BE2C (cell line): ENCODE measurements around the gene CFAP77.

ENCODE experiments used
- DNase-seq: peaks from one replicate; pipeline ENCODE4 v3.0.0-alpha.2; 2020
- H3K27me3 ChIP-seq: fragments of 250-450 bp; sonication (Bioruptor Pico); 2 replicates; pipeline ENCODE4 v1.5.1; 2020; ENCODE audit warnings: mild to moderate bottlenecking
- H3K36me3 ChIP-seq: fragments of 250-450 bp; sonication (Bioruptor Pico); 2 replicates; pipeline ENCODE4 v1.5.1; 2020; ENCODE audit warnings: mild to moderate bottlenecking
- H3K4me1 ChIP-seq: fragments of 250-450 bp; sonication (Bioruptor Pico); 2 replicates; pipeline ENCODE4 v1.5.1; 2020
- H3K4me3 ChIP-seq: 2 replicates; pipeline ENCODE4 v1.5.1; 2011; ENCODE audit warnings: low read depth, low read length
- H3K9me3 ChIP-seq: fragments of 250-450 bp; sonication (Bioruptor Pico); 2 replicates; pipeline ENCODE4 v1.5.1; 2020
- TF ChIP-seq, protein P1 (sequence below): IDR thresholded peaks from 2 replicates; pipeline ENCODE4 v1.5.1; 2012; ENCODE audit warnings: mild to moderate bottlenecking, low read depth, low read length

CFAP77 gene

DNA sequence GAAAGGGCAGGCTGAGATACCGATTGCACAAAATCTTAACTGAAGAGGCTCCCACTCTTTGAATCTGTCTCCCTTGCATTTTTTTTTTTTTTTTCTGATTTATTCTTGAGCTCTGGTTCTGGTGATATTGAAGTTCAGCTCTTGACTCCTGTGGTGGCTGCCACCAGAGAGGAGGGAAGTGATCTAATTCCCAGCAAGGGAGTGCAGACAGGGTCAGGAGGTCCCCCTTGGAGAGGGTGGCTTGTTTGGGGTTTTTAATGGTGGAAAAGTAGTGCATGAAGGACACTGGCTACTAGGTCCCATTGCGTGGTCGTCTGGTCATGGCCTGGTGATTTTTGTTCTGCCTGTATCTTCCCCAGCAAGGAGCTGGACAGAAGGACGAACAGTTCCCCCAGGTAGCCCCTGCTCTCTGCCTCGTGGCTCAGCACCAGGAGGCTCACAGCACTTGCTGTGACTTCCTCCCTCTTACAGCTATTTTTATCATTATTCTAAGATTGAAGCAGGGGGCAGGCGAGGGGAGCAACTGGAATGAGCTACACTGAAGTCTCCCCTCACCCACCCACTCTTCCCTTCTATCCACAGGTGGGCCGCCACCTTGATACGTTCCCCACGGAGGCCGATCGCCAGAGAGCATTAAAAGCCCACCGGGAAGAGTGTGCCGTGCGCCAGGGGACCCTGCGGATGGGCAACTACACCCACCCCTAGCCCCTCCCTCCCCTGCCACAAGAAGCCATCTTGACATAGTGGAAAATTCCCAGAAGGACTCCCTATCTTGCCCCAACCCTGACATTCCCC is 162.0 kb downstream of the CFAP77 start:
- H3K9me3 ChIP-seq = no peaks in the 10 kb centered on the region
- no peak for DNase-seq
- TF ChIP-seq, protein P1, sequence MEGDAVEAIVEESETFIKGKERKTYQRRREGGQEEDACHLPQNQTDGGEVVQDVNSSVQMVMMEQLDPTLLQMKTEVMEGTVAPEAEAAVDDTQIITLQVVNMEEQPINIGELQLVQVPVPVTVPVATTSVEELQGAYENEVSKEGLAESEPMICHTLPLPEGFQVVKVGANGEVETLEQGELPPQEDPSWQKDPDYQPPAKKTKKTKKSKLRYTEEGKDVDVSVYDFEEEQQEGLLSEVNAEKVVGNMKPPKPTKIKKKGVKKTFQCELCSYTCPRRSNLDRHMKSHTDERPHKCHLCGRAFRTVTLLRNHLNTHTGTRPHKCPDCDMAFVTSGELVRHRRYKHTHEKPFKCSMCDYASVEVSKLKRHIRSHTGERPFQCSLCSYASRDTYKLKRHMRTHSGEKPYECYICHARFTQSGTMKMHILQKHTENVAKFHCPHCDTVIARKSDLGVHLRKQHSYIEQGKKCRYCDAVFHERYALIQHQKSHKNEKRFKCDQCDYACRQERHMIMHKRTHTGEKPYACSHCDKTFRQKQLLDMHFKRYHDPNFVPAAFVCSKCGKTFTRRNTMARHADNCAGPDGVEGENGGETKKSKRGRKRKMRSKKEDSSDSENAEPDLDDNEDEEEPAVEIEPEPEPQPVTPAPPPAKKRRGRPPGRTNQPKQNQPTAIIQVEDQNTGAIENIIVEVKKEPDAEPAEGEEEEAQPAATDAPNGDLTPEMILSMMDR = no peak
- H3K4me3 ChIP-seq = no peak overlapping the region
- H3K36me3 ChIP-seq = no peaks in the 10 kb centered on the region
- no peaks in the 10 kb centered on the region for H3K4me1 ChIP-seq
- H3K27me3 ChIP-seq = no peaks in the 10 kb centered on the region

DNA sequence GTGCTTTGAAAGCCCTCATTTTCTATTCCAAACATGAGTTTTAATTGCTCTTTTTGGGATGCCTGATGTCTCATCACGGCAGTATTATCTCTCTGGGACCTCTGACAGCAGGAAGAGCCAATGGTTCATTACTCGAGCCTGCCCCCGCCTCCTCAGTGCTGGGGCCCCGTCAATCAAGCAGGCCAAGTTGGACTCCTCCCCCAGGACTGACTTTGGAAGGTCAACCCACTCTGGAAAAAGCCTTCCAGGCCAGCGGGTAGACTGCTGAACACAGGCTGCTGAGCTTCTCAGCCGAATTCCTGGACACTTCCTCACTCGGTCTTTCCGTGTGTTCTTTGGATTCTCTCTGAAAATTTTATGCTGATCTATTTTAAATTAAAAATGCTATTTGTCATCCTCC is 162.9 kb downstream of the CFAP77 start:
- Histone ChIP-seq H3K27me3 (peaks cover 4% of the 10 kb centered on the region; the same call in 1 of the 2 replicates), H3K4me1 (no peaks in the 10 kb centered on the region), H3K9me3 (no peaks in the 10 kb centered on the region), H3K36me3 (no peaks in the 10 kb centered on the region), H3K4me3 (no peak overlapping the region)
- peak; percentile 51 for DNase-seq
- TF ChIP-seq, protein P1 = no peak

DNA sequence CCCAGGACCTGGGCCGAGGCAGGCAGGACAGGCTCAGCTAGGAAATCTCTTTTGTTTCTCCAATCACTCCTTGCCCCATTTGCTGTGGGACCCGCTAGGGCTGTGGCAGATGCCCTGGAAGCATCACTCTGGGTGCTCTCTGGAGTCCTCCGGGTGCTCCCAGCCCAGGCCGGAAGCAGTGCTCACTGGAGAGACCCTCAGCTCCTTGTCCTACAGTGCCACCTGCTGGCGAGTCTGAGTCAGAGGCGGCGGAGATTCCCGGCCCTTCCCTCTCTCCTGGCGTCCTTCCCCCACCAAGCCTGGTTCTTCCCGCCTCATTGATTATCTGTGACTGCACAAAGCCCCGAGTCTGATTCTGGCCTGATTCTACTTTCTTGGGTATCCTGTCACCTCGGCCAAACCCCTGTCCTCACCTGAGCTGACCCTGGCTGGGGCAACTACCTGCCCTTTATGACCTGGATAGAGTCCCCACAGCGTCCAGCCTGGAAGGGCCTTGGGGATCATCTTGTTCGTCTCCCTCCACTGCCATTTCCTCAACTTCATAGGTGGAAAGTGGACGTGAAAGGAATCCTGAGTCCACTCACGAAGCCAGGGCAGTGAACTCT is 165.1 kb downstream of the CFAP77 start:
- peak; percentile 92 for DNase-seq
- Histone ChIP-seq H3K4me3 (no peak overlapping the region), H3K27me3 (peaks cover 23% of the 10 kb centered on the region), H3K36me3 (no peaks in the 10 kb centered on the region), H3K4me1 (no peaks in the 10 kb centered on the region), H3K9me3 (no peaks in the 10 kb centered on the region)
- TF ChIP-seq, protein P1 = peak; percentile 98

DNA sequence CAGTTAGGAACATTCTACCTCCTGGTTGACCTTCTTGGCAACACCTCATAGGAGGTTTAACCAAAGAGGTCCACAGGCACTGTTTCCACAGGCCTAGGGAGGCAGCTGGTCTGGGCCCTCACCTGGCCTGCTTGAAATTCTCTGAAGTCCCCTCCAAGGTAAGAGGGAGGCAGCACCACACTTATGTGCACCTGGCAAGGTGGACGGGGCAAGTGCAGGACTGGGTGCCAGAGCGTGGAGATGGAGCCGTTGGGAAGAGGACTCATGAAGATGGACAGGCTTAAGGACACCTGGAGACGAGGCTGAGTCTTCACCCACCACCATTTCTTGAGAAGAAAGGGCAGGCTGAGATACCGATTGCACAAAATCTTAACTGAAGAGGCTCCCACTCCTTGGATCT is 165.8 kb downstream of the CFAP77 start:
- no peak for DNase-seq
- H3K4me1 ChIP-seq = peaks cover 2% of the 10 kb centered on the region; the same call in 1 of the 2 replicates
- no peak overlapping the region for H3K4me3 ChIP-seq
- no peaks in the 10 kb centered on the region for H3K9me3 ChIP-seq
- peaks cover 30% of the 10 kb centered on the region for H3K27me3 ChIP-seq
- H3K36me3 ChIP-seq = no peaks in the 10 kb centered on the region
- TF ChIP-seq, protein P1 = no peak

DNA sequence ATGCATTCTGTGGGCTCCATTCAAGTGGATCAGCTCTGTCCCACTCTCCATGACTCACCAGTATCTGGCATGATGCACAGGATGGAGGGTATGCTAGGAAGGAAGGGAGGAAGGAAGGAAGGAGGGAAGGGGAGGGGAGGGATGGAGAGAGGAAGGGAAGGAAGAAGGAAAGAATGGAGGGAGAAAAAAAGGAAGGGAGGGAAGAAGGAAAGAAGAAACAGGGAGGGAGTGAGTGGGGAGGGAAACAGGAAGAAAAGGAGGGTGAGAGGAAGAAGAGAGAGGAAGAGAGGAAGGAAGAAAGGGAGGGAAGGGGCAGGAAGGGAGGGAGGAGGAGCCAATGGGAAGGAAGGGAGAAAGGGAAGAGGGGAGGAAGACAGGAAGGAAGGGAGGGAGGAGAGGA is 167.1 kb downstream of the CFAP77 start:
- TF ChIP-seq, protein P1 = no peak
- Histone ChIP-seq H3K36me3 (no peaks in the 10 kb centered on the region), H3K9me3 (no peaks in the 10 kb centered on the region), H3K4me1 (peaks cover 8% of the 10 kb centered on the region; the same call in 1 of the 2 replicates), H3K27me3 (peaks cover 43% of the 10 kb centered on the region), H3K4me3 (no peak overlapping the region)
- no peak for DNase-seq

DNA sequence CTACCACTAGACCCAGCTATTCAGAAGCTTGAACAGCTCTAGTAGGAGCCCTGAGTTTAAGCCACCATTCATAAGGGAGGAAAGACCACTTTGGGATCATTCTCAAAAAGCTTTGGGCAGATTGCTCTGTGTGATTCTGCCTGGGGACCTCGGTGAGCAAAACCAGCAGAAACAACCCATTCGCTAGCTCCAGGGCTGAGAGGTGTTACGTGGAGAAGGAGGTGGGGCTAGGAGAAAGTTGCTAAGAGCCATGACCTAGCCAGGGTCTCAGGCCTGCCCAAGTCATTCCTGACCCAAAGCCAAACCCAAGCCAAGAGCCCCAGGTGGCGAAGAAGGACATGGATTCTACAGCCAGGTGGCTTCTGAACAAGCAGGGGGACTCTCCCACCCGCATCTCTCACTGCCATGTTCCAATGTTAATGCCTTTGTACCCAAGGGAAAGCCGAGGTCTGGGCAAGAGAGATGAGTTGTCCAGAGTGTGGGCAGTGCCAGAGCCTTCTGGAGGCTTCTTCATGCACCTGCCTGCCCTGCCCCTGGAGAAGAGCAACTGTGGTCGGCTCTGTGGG is 168.4 kb downstream of the CFAP77 start:
- Histone ChIP-seq H3K9me3 (no peaks in the 10 kb centered on the region), H3K4me3 (no peak overlapping the region), H3K36me3 (no peaks in the 10 kb centered on the region), H3K27me3 (peaks cover 56% of the 10 kb centered on the region), H3K4me1 (peaks cover 10% of the 10 kb centered on the region; the same call in 1 of the 2 replicates)
- DNase-seq = no peak
- TF ChIP-seq, protein P1 = no peak
